ENCODE measurements around the gene PHETA2. TPM values are rescaled to one million over a fixed set of nuclear protein-coding genes. Genes with fewer than 3 reads are reported as not detected.

PHETA2 gene
- total RNA-seq, 1 experiment from 2014 or later = 5.7 TPM

DNA sequence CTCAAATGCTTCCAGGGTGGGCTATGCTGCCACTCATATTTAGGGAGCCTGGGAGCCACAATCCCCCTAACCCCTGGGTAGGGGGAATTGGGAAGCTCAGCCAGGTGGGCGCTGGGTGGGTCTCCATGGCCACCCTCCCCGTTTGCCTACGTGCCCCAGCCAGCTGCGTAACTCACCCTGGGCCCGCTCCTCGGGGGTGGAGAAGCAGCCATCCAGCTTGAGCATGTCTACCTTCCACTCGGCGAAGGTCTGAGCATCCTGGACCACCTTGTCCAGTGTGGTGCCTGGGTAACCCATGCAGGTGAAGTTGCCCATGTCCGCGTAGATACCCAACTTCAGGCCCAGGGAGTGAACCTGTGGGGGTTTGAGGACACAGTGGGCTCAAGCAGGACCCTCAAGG, 7.1 kb upstream of the PHETA2 start:
- H3K9me3 Mint-ChIP-seq = no peaks in the 10 kb centered on the region

DNA sequence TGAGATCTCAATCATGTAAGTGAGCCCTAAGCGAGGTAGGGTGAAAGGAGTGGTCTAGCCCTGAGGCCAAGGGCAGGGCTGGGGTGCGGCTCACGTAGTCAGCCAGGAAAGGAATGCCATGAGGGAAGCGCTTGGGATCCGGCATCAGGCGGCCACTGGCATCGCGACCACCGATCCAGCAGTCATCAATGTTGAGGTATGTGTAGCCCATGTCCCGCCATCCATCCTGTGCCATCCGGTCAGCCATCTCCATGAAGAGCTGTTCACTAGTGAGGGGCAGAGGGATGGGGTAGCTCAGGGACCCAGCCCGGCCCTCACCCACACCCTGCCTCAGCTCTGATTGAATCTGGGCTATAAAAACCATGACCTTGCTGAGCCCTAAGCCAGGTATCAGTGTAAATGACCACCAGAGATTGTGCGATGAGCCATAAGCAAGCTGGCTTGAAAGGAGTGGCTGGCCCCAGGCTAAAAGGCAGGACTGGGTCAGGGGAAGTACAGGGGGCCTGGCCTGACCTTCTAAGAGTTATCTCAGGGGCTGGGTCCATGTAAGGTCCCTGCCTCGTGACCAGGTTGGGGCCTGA, 6.3 kb upstream of the PHETA2 start:
- H3K27me3 Mint-ChIP-seq (ENCODE audit: low read depth) = peaks cover 18% of the 10 kb centered on the region
- H3K9me3 Mint-ChIP-seq = no peaks in the 10 kb centered on the region
- ATAC-seq = no peak
- peak; percentile 1 for DNase-seq (ENCODE audit: low spot score)
- TF ChIP-seq RELA (CRISPR knock-in tag; IDR thresholded peaks at IDR 0.05; ENCODE audit: borderline replicate concordance) (no peak), JAZF1 (CRISPR knock-in tag; IDR thresholded peaks at IDR 0.05) (no peak), TEAD1 (CRISPR knock-in tag; IDR thresholded peaks at IDR 0.05) (no peak), ZNF317 (CRISPR knock-in tag; IDR thresholded peaks at IDR 0.05; ENCODE audit: borderline replicate concordance, low read depth) (no peak), ZNF121 (CRISPR knock-in tag; IDR thresholded peaks at IDR 0.05) (no peak), EMX1 (CRISPR knock-in tag; IDR thresholded peaks at IDR 0.05) (no peak), FOXK1 (CRISPR knock-in tag; IDR thresholded peaks at IDR 0.05) (no peak), ETV6 (CRISPR knock-in tag; IDR thresholded peaks at IDR 0.05) (no peak), ELF4 (CRISPR knock-in tag; IDR thresholded peaks at IDR 0.05; ENCODE audit: low read depth) (no peak), NFYB (CRISPR knock-in tag; conservative IDR thresholded peaks at IDR 0.05; ENCODE audit: low read depth) (no peak), MXD4 (CRISPR knock-in tag; IDR thresholded peaks at IDR 0.05; ENCODE audit: borderline replicate concordance) (no peak)
- TF ChIP-seq, protein P1, sequence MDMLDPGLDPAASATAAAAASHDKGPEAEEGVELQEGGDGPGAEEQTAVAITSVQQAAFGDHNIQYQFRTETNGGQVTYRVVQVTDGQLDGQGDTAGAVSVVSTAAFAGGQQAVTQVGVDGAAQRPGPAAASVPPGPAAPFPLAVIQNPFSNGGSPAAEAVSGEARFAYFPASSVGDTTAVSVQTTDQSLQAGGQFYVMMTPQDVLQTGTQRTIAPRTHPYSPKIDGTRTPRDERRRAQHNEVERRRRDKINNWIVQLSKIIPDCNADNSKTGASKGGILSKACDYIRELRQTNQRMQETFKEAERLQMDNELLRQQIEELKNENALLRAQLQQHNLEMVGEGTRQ (CRISPR knock-in tag; IDR thresholded peaks at IDR 0.05) = no peak
- TF ChIP-seq, protein P2, sequence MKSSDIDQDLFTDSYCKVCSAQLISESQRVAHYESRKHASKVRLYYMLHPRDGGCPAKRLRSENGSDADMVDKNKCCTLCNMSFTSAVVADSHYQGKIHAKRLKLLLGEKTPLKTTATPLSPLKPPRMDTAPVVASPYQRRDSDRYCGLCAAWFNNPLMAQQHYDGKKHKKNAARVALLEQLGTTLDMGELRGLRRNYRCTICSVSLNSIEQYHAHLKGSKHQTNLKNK (CRISPR knock-in tag; IDR thresholded peaks at IDR 0.05) = no peak
- TF ChIP-seq, protein P3, sequence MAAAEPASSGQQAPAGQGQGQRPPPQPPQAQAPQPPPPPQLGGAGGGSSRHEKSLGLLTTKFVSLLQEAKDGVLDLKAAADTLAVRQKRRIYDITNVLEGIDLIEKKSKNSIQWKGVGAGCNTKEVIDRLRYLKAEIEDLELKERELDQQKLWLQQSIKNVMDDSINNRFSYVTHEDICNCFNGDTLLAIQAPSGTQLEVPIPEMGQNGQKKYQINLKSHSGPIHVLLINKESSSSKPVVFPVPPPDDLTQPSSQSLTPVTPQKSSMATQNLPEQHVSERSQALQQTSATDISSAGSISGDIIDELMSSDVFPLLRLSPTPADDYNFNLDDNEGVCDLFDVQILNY (CRISPR knock-in tag; IDR thresholded peaks at IDR 0.05) = no peak
- TF ChIP-seq, protein P4, sequence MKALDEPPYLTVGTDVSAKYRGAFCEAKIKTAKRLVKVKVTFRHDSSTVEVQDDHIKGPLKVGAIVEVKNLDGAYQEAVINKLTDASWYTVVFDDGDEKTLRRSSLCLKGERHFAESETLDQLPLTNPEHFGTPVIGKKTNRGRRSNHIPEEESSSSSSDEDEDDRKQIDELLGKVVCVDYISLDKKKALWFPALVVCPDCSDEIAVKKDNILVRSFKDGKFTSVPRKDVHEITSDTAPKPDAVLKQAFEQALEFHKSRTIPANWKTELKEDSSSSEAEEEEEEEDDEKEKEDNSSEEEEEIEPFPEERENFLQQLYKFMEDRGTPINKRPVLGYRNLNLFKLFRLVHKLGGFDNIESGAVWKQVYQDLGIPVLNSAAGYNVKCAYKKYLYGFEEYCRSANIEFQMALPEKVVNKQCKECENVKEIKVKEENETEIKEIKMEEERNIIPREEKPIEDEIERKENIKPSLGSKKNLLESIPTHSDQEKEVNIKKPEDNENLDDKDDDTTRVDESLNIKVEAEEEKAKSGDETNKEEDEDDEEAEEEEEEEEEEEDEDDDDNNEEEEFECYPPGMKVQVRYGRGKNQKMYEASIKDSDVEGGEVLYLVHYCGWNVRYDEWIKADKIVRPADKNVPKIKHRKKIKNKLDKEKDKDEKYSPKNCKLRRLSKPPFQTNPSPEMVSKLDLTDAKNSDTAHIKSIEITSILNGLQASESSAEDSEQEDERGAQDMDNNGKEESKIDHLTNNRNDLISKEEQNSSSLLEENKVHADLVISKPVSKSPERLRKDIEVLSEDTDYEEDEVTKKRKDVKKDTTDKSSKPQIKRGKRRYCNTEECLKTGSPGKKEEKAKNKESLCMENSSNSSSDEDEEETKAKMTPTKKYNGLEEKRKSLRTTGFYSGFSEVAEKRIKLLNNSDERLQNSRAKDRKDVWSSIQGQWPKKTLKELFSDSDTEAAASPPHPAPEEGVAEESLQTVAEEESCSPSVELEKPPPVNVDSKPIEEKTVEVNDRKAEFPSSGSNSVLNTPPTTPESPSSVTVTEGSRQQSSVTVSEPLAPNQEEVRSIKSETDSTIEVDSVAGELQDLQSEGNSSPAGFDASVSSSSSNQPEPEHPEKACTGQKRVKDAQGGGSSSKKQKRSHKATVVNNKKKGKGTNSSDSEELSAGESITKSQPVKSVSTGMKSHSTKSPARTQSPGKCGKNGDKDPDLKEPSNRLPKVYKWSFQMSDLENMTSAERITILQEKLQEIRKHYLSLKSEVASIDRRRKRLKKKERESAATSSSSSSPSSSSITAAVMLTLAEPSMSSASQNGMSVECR (CRISPR knock-in tag; IDR thresholded peaks at IDR 0.05; ENCODE audit: borderline replicate concordance) = no peak
- TF ChIP-seq, protein P5, sequence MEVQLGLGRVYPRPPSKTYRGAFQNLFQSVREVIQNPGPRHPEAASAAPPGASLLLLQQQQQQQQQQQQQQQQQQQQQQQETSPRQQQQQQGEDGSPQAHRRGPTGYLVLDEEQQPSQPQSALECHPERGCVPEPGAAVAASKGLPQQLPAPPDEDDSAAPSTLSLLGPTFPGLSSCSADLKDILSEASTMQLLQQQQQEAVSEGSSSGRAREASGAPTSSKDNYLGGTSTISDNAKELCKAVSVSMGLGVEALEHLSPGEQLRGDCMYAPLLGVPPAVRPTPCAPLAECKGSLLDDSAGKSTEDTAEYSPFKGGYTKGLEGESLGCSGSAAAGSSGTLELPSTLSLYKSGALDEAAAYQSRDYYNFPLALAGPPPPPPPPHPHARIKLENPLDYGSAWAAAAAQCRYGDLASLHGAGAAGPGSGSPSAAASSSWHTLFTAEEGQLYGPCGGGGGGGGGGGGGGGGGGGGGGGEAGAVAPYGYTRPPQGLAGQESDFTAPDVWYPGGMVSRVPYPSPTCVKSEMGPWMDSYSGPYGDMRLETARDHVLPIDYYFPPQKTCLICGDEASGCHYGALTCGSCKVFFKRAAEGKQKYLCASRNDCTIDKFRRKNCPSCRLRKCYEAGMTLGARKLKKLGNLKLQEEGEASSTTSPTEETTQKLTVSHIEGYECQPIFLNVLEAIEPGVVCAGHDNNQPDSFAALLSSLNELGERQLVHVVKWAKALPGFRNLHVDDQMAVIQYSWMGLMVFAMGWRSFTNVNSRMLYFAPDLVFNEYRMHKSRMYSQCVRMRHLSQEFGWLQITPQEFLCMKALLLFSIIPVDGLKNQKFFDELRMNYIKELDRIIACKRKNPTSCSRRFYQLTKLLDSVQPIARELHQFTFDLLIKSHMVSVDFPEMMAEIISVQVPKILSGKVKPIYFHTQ (CRISPR knock-in tag; IDR thresholded peaks at IDR 0.05) = no peak
- TF ChIP-seq, protein P6, sequence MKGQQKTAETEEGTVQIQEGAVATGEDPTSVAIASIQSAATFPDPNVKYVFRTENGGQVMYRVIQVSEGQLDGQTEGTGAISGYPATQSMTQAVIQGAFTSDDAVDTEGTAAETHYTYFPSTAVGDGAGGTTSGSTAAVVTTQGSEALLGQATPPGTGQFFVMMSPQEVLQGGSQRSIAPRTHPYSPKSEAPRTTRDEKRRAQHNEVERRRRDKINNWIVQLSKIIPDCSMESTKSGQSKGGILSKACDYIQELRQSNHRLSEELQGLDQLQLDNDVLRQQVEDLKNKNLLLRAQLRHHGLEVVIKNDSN (CRISPR knock-in tag; IDR thresholded peaks at IDR 0.05) = no peak
- TF ChIP-seq, protein P7, sequence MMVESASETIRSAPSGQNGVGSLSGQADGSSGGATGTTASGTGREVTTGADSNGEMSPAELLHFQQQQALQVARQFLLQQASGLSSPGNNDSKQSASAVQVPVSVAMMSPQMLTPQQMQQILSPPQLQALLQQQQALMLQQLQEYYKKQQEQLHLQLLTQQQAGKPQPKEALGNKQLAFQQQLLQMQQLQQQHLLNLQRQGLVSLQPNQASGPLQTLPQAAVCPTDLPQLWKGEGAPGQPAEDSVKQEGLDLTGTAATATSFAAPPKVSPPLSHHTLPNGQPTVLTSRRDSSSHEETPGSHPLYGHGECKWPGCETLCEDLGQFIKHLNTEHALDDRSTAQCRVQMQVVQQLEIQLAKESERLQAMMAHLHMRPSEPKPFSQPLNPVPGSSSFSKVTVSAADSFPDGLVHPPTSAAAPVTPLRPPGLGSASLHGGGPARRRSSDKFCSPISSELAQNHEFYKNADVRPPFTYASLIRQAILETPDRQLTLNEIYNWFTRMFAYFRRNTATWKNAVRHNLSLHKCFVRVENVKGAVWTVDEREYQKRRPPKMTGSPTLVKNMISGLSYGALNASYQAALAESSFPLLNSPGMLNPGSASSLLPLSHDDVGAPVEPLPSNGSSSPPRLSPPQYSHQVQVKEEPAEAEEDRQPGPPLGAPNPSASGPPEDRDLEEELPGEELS (CRISPR knock-in tag; IDR thresholded peaks at IDR 0.05) = no peak
- peaks cover 32% of the 10 kb centered on the region for H3K36me3 Mint-ChIP-seq
- H3K4me1 Mint-ChIP-seq = peaks cover 49% of the 10 kb centered on the region
- H3K4me3 Mint-ChIP-seq = no peak overlapping the region
- H3K27ac Mint-ChIP-seq = no peak overlapping the region
- CTCF ChIA-PET = interaction anchor here (1.0 kb wide), 1 partner anchor 142 kb away, joined by 3 read pairs; no protein-coding TSS in a partner anchor
- POLR2A ChIA-PET = no interaction called here

More for the DNA sequence above, 7.1 kb upstream of the PHETA2 start:
- peaks cover 10% of the 10 kb centered on the region for H3K27me3 Mint-ChIP-seq (ENCODE audit: low read depth)
- no peak for DNase-seq (ENCODE audit: low spot score)
- H3K36me3 Mint-ChIP-seq = peaks cover 37% of the 10 kb centered on the region
- CTCF ChIA-PET = no interaction called here
- ATAC-seq = no peak
- H3K27ac Mint-ChIP-seq = no peak overlapping the region
- peaks cover 44% of the 10 kb centered on the region for H3K4me1 Mint-ChIP-seq
- TF ChIP-seq, protein P8, sequence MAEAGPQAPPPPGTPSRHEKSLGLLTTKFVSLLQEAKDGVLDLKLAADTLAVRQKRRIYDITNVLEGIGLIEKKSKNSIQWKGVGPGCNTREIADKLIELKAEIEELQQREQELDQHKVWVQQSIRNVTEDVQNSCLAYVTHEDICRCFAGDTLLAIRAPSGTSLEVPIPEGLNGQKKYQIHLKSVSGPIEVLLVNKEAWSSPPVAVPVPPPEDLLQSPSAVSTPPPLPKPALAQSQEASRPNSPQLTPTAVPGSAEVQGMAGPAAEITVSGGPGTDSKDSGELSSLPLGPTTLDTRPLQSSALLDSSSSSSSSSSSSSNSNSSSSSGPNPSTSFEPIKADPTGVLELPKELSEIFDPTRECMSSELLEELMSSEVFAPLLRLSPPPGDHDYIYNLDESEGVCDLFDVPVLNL (CRISPR knock-in tag; IDR thresholded peaks at IDR 0.05; ENCODE audit: borderline replicate concordance, low read depth) = no peak
- POLR2A ChIA-PET = no interaction called here
- no peak overlapping the region for H3K4me3 Mint-ChIP-seq

Data from WTC11 (cell line).